A549 treated with RU486 at 1 μM for 4 hours (cell line): ENCODE data around the gene COMMD9. TPM values are rescaled to one million over a fixed set of nuclear protein-coding genes. Genes with fewer than 3 reads are reported as not detected.

Experiments used
- total RNA-seq: library from RNA; stranded (reverse); fragments of 200-300 nt; extraction: Qiagen RNA extraction; gene quantifications from 5 replicates; pipeline ENCODE4 v1.2.3, GENCODE V29; 2022; ENCODE audit warnings: low read depth

The COMMD9 gene
- 39.7 to 67.4 TPM (median 53.6 TPM) in 5 replicates for total RNA-seq

GRCh38 chr11:36289226-36289852 lies at the start of gene COMMD9:
COMMD9 (minus strand) TSS chr11:36289424; CDS start chr11:36289412, 12 bp downstream.

GRCh38 chr11:36295926-36296325 lies 6.7 kb upstream of the COMMD9 start, which contains the start of gene PRR5L:
PRR5L (plus strand) TSS chr11:36296288; CDS start chr11:36401122, 104,834 bp downstream.

Other genes starting within 250 kb of the COMMD9 start
- 10.3 to 11.8 TPM (median 10.4 TPM) in 5 replicates for gene PRR5L, start 6.9 kb upstream of the COMMD9 start, total RNA-seq
- 7.0 to 8.0 TPM (median 7.6 TPM) in 5 replicates for gene TRAF6, start 220.8 kb upstream of the COMMD9 start, total RNA-seq